ENCODE data around the gene DPP6. TPM values are rescaled to one million over a fixed set of nuclear protein-coding genes. Genes with fewer than 3 reads are reported as not detected.

DPP6 gene
- total RNA-seq, 4 donors from 2014 or later = 13.4 to 33.2 (median 26.8) TPM

DNA sequence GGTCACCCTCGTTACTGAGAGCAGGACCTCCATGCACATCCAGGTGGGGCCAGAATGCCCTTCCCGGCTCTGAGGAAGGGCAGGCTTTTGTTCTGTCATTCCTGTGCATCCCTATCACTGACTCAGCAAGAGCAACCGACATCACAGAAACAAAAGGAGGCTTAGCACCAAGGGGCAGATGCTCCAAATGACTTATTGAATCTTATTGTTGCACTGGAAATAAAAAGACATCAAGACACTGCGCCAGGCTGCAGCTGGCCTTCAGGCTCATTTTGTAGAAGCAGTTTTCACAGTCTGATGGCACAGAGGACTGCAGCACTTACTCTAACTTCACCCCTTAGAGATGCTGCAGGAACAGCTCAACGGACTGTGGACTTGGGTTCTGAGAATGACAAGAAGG lies 824.3 kb downstream of the DPP6 start:
- H3K9me3 ChIP-seq = no peaks in the 10 kb centered on the region
- no peak for TF ChIP-seq EP300 (IDR thresholded peaks at IDR 0.05)
- intact Hi-C loops (cut with DNase I) = no loop called here
- H3K4me1 ChIP-seq = no peaks in the 10 kb centered on the region
- WGBS = 84% methylated on average over 5 of the region's 5 CpGs
- H3K27ac ChIP-seq (replicated peaks in 1 of 4) = no peak overlapping the region
- no peaks in the 10 kb centered on the region for H3K36me3 ChIP-seq
- no peak overlapping the region for H3K4me3 ChIP-seq
- DNase-seq (ENCODE audit: extremely low spot score) = no peak
- H3K27me3 ChIP-seq = no peaks in the 10 kb centered on the region

DNA sequence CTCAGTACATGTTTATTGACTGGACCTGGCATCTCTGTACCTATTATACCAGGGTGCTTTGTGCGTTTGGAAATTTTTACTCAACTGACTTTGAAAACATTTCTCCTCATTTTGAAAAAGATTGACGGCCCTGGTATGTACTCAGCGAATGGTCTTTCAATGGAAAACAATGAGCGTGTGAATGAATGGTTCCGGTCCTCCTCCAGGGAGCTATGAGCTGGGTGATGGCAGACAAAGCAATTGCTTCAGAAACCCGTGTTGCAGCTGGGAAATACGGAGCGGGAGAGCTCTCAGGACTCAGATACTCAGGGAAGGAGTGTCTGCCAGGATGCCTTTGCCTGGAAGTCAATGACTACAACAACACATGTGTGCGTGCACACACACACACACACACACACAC lies 824.8 kb downstream of the DPP6 start:
- H3K4me3 ChIP-seq = no peak overlapping the region
- TF ChIP-seq EP300 (IDR thresholded peaks at IDR 0.05) (no peak), POLR2A (IDR thresholded peaks at IDR 0.05; ENCODE audit: low read depth) (no peak), POLR2AphosphoS5 (IDR thresholded peaks at IDR 0.05) (no peak)
- TF ChIP-seq, protein P1, sequence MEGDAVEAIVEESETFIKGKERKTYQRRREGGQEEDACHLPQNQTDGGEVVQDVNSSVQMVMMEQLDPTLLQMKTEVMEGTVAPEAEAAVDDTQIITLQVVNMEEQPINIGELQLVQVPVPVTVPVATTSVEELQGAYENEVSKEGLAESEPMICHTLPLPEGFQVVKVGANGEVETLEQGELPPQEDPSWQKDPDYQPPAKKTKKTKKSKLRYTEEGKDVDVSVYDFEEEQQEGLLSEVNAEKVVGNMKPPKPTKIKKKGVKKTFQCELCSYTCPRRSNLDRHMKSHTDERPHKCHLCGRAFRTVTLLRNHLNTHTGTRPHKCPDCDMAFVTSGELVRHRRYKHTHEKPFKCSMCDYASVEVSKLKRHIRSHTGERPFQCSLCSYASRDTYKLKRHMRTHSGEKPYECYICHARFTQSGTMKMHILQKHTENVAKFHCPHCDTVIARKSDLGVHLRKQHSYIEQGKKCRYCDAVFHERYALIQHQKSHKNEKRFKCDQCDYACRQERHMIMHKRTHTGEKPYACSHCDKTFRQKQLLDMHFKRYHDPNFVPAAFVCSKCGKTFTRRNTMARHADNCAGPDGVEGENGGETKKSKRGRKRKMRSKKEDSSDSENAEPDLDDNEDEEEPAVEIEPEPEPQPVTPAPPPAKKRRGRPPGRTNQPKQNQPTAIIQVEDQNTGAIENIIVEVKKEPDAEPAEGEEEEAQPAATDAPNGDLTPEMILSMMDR (IDR thresholded peaks at IDR 0.05) = no peak
- intact Hi-C loops (cut with DNase I) = no loop called here
- H3K9me3 ChIP-seq = no peaks in the 10 kb centered on the region
- no peaks in the 10 kb centered on the region for H3K4me1 ChIP-seq
- no peaks in the 10 kb centered on the region for H3K27me3 ChIP-seq
- DNase-seq (ENCODE audit: extremely low spot score) = no peak
- H3K36me3 ChIP-seq = no peaks in the 10 kb centered on the region
- 87% methylated on average over 9 of the region's 9 CpGs for WGBS
- no peak overlapping the region for H3K27ac ChIP-seq (replicated peaks in 1 of 4)

DNA sequence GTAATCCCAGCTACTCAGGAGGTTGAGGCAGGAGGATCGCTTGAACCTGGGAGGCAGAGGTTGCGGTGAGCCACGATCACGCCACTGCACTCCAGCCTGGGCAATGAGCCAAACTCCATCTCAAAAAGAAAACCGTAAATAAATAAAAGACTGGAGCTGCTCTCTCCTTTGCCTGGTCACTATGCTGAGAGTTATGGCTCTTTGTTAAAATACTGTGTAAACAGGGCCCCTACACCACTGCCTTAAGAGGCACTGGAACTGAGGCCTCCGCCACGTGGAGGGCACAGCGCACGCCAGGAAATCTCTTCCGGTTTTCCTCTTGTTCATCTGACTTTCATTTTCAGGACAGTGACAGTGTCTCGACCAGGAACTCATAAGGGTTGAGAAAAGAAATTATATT lies 827.4 kb downstream of the DPP6 start:
- H3K9me3 ChIP-seq = no peaks in the 10 kb centered on the region
- TF ChIP-seq, protein P1 (IDR thresholded peaks at IDR 0.05) = no peak
- TF ChIP-seq POLR2AphosphoS5 (IDR thresholded peaks at IDR 0.05) = no peak
- no peak for TF ChIP-seq POLR2A (IDR thresholded peaks at IDR 0.05; ENCODE audit: low read depth)
- intact Hi-C loops (cut with DNase I) = no loop called here
- H3K36me3 ChIP-seq = no peaks in the 10 kb centered on the region
- no peaks in the 10 kb centered on the region for H3K4me1 ChIP-seq
- H3K27ac ChIP-seq (replicated peaks in 1 of 4) = no peak overlapping the region
- H3K27me3 ChIP-seq = no peaks in the 10 kb centered on the region
- H3K4me3 ChIP-seq = no peak overlapping the region
- no peak for DNase-seq (ENCODE audit: extremely low spot score)
- WGBS = 49% methylated on average over 9 of the region's 11 CpGs

DNA sequence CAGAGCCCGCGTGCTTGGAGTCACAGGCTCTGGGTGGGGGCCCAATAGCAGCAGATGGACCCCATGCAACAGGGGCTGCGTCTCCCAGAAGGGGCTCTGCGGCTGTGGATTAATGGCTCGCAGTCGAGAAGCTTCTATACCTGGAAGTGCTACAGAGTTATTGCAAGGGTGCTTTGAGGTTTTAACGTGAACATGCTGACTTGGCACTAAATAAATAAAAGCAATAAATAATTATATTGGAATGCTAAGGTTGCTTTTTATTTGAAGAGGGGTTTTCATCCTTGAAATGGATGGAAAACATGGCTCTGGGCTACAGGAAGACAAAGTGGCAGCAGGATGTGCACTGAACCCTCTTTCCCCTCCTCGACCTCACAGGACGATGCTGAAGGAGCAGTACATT lies 828.3 kb downstream of the DPP6 start:
- Histone ChIP-seq H3K36me3 (no peaks in the 10 kb centered on the region), H3K9me3 (no peaks in the 10 kb centered on the region), H3K27ac (replicated peaks in 1 of 4) (no peak overlapping the region), H3K27me3 (no peaks in the 10 kb centered on the region), H3K4me1 (no peaks in the 10 kb centered on the region), H3K4me3 (no peak overlapping the region)
- no peak for DNase-seq (ENCODE audit: extremely low spot score)
- intact Hi-C loops (cut with DNase I) = no loop called here
- 83% methylated on average over 8 of the region's 9 CpGs for WGBS
- no peak for TF ChIP-seq POLR2A (IDR thresholded peaks at IDR 0.05; ENCODE audit: low read depth)
- TF ChIP-seq POLR2AphosphoS5 (IDR thresholded peaks at IDR 0.05) = no peak
- no peak for TF ChIP-seq EP300 (IDR thresholded peaks at IDR 0.05)
- TF ChIP-seq, protein P1 (IDR thresholded peaks at IDR 0.05) = no peak

DNA sequence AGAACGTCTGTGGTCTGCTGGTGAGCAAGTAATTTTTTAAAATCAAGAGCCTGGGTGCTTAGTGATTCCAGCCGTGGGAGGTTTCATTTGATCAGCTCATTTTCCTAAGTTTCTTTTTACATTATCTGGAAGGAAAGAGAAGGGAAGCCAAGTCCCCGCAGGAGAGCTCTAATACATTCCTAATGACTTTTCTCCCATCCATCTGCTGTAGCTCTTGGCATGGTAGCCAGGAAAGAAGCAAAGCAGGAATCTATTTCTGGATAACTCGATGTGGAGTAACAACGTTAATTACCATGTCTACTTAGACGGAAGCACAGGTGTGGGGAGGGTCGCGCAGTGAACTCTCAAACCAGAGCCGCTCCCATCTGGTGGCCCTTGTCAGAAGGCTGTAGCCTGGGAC lies 828.8 kb downstream of the DPP6 start:
- Histone ChIP-seq H3K4me3 (no peak overlapping the region), H3K27ac (replicated peaks in 1 of 4) (no peak overlapping the region), H3K36me3 (no peaks in the 10 kb centered on the region), H3K27me3 (no peaks in the 10 kb centered on the region), H3K9me3 (no peaks in the 10 kb centered on the region), H3K4me1 (no peaks in the 10 kb centered on the region)
- TF ChIP-seq POLR2AphosphoS5 (IDR thresholded peaks at IDR 0.05) = no peak
- TF ChIP-seq, protein P1 (IDR thresholded peaks at IDR 0.05) = no peak
- TF ChIP-seq EP300 (IDR thresholded peaks at IDR 0.05) = no peak
- TF ChIP-seq POLR2A (IDR thresholded peaks at IDR 0.05; ENCODE audit: low read depth) = no peak
- WGBS = 59% methylated on average over 9 of the region's 9 CpGs
- no peak for DNase-seq (ENCODE audit: extremely low spot score)
- intact Hi-C loops (cut with DNase I) = no loop called here
